Stimulated activated CD4-positive, alpha-beta T cell treated with anti-CD3 and anti-CD28 coated beads, TNF-alpha, amount 100 ng/mL, for 4 hours (primary cell): Measurements from ENCODE around the gene TTC17.
"Not testable (repeated sequence)": the region's sequence is repeated elsewhere in the genome, so short reads cannot be mapped to it uniquely, and the experiment has no call there.

Experiments
- DNase-seq, 3 experiments: peaks; one replicate each; pipeline ENCODE4 v3.0.0-alpha.2; 2020; ENCODE audit warnings: low read depth in 3 of 3

The TTC17 gene

GRCh38 chr11:43462359-43462758 is 103.6 kb downstream of the TTC17 start:
- no peak for DNase-seq

GRCh38 chr11:43467958-43468357 is 109.2 kb downstream of the TTC17 start:
- no peak for DNase-seq

- DNase-seq, result not testable (repeated sequence)
These were observed 118.8 kb downstream of the TTC17 start for GRCh38 chr11:43477491-43477890.

GRCh38 chr11:43486141-43486540 is 127.4 kb downstream of the TTC17 start:
- DNase-seq, result no peak

- no peak for DNase-seq
These were observed 131.2 kb downstream of the TTC17 start for GRCh38 chr11:43489869-43490465.

- no peak for DNase-seq
These were observed 134.0 kb downstream of the TTC17 start for GRCh38 chr11:43492701-43493100.

- no peak for DNase-seq
These were observed 134.7 kb downstream of the TTC17 start for GRCh38 chr11:43493431-43493830.

- no peak for DNase-seq
These were observed 138.4 kb downstream of the TTC17 start for GRCh38 chr11:43497144-43497543.

- no peak for DNase-seq
These were observed 139.8 kb downstream of the TTC17 start for GRCh38 chr11:43498561-43498960.

- no peak for DNase-seq
These were observed 144.7 kb downstream of the TTC17 start for GRCh38 chr11:43503417-43503816.

GRCh38 chr11:43504316-43504950 is 145.7 kb downstream of the TTC17 start:
- no peak for DNase-seq

GRCh38 chr11:43505171-43505570 is 146.5 kb downstream of the TTC17 start:
- no peak for DNase-seq

- DNase-seq, result no peak
These were observed 148.5 kb downstream of the TTC17 start for GRCh38 chr11:43507171-43507570.

- DNase-seq, result no peak
These were observed 149.8 kb downstream of the TTC17 start for GRCh38 chr11:43508511-43508918.

- no peak for DNase-seq
These were observed 153.2 kb downstream of the TTC17 start for GRCh38 chr11:43511959-43512358.

GRCh38 chr11:43515090-43515489 is 156.4 kb downstream of the TTC17 start:
- DNase-seq, result no peak

GRCh38 chr11:43516316-43516850 is 157.7 kb downstream of the TTC17 start:
- no peak for DNase-seq

GRCh38 chr11:43517518-43517917 is 158.8 kb downstream of the TTC17 start:
- DNase-seq, result no peak

- DNase-seq, result no peak
These were observed 159.9 kb downstream of the TTC17 start for GRCh38 chr11:43518408-43519160.

GRCh38 chr11:43521471-43521870 is 162.8 kb downstream of the TTC17 start:
- DNase-seq, result no peak

- DNase-seq, result no peak
These were observed 164.9 kb downstream of the TTC17 start for GRCh38 chr11:43523632-43524031.

GRCh38 chr11:43532041-43532440 is 173.3 kb downstream of the TTC17 start:
- no peak for DNase-seq
